Activated CD4-positive, alpha-beta T cell treated with anti-CD3 and anti-CD28 coated beads for 4 hours (primary cell): Measurements from ENCODE around the gene SLMAP.

ENCODE experiments used
- DNase-seq, 2 donors: peaks; one replicate each; pipeline ENCODE4 v3.0.0-alpha.2; 2020

The SLMAP gene, protein sequence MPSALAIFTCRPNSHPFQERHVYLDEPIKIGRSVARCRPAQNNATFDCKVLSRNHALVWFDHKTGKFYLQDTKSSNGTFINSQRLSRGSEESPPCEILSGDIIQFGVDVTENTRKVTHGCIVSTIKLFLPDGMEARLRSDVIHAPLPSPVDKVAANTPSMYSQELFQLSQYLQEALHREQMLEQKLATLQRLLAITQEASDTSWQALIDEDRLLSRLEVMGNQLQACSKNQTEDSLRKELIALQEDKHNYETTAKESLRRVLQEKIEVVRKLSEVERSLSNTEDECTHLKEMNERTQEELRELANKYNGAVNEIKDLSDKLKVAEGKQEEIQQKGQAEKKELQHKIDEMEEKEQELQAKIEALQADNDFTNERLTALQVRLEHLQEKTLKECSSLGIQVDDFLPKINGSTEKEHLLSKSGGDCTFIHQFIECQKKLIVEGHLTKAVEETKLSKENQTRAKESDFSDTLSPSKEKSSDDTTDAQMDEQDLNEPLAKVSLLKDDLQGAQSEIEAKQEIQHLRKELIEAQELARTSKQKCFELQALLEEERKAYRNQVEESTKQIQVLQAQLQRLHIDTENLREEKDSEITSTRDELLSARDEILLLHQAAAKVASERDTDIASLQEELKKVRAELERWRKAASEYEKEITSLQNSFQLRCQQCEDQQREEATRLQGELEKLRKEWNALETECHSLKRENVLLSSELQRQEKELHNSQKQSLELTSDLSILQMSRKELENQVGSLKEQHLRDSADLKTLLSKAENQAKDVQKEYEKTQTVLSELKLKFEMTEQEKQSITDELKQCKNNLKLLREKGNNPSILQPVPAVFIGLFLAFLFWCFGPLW

DNA sequence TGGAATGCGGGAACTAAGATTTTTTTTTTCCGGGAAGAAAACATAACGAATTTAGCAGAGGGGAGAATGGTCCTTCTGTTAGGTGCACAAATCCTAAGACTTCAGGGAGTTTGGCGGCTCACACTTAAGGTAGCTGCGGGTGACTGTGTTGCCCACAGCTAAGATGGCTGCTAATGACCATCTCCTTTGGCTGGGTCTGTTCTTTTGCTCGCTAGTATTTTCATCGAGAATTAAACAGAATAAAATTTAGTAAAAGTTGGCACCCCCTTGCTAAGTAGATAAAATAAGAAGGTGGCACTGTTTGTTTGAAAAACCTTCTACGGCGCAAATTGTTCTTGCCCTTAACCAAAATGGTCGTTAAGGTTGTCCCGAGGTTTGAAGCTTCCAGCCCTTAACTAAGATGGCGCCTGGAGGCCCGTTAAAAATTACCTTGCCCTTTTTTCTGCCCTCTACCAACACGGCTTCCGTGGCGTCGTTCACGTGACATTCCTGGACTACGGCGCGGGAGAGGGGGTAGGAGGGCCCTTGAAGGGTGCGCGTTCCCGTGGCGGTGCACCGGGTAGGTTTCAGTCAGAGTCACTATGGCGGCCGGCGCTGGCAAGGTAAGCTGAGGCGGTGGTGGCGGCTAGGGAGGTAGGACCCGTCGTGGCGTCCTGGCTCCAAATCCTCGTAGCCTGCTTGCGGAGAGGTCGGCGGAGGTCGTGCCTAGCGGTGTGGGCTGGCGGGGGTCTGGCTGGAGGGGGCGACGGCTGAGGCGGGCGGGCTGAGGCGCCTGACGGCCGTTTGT is at the start of gene SLMAP:
Gene SLMAP (plus strand): TSS at position 569 of the 787 bp plus-strand sequence. CDS start 1,343 bp downstream, outside the sequence.
- peak; percentile 94 for DNase-seq

GRCh38 chr3:57706462-57706861 is 49.6 kb upstream of the SLMAP start:
- no peak for DNase-seq

GRCh38 chr3:57709031-57709430 is 47.1 kb upstream of the SLMAP start:
- no peak for DNase-seq

DNA sequence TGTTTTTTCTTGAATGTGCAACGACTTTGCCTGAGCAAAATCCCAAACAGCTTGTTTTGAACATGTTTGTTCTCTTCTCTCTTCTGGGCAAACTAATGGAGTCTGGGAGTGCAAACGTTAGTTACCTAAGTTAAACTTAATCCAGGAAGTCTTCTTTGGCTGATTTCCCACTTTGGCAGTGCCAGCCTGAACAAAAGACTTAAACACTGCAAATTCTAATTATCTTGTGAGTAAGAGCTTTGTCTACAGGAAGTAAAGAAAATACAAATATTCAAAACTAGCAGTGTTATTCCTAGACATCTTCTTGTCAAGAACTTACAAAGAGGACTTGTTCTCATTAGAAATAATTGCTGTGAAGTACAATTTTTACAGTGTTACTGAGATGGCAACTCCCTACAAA is 46.5 kb upstream of the SLMAP start:
- no peak for DNase-seq

- no peak for DNase-seq
Observed at GRCh38 chr3:57715686-57716085, 40.4 kb upstream of the SLMAP start.

DNA sequence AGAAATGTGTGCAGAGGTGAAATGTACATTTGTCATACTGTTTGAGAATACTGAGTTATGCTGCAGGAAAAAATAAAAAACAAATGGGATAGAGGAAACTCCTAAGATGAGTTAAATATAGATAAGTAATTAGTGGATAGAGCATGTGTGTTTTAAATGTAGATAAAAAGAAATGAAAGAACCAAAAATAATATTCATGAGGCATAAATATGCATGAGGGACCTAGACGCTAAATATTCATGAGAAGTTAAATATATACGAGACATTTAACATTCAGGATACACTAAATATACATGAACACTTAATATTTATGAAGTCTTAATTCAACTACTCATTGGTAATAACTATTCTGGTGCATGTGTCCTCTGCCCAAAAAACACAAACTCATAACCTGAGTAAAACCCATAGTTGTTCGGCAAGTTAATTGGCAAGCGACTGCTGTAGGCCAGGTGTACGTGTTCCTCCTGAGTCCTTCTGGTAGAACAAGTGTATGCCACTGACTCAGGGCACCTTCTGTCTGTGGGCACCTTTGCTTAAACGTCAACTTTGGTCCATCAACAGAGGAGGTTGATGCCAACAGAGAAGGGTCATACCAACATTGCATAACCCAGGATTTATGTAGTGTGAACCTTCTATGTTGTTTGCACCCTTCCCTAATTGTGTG is 38.8 kb upstream of the SLMAP start:
- no peak for DNase-seq

DNA sequence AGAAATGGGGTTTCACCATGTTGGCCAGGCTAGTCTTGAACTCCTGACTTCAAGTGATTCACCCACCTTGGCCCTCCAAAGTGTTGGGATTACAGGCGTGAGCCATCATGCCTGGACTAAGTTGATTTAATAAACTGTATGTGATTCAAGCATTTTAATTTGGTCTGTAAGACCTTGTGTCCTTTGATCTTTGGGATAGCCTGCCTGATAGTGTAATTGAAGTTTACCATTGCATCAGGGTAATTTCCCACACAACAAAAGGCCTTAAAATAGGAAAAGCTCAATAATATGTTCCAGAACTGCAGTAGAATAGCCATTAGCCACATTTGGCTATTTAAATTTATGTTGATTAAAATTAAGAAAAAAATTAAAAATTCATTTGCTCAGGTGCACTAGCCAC is 38.0 kb upstream of the SLMAP start:
- no peak for DNase-seq

GRCh38 chr3:57726397-57726796 is 29.7 kb upstream of the SLMAP start:
- DNase-seq, result no peak

DNA sequence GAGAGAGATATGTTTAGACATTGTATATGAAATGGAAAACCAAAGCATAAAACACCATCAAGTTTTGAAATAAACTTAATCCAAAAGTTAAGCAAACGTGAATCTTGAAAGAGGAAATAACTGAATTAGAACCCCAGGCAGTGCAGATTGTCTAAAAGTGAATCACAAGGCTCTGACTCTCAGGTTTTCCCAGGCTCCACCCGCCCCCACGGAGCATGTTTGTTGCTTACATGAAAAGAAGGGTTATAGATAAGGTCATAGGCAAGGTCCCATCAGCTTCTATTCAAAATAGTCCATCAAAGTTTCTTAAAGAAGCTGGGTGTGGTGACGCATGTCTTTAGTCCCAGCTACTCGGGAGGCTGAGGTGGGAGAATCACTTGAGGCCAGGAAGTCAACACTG is 29.0 kb upstream of the SLMAP start:
- no peak for DNase-seq

- no peak for DNase-seq
Observed at GRCh38 chr3:57729334-57730045, 26.6 kb upstream of the SLMAP start.

- DNase-seq, result no peak
Observed at GRCh38 chr3:57730682-57731081, 25.4 kb upstream of the SLMAP start.

GRCh38 chr3:57731311-57731710 is 24.8 kb upstream of the SLMAP start:
- no peak for DNase-seq

- no peak for DNase-seq
Observed at GRCh38 chr3:57733790-57734189, 22.3 kb upstream of the SLMAP start.

DNA sequence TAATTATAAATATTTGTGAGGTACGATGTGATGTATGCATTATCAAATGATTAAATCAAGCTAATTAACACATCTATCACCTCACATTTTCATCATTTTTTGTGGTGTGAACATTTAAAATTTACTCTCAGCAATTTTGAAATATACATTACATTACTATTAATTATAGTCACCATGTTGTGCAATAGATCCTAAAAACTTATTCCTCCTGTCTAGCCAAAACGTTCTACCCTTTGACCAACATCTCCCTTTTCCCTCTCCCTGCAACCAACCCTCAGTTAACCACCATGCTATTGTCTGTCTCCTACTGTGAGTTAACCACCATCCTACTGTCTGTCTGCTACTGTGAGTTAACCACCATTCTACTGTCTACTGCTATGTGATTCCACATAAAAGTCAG is 20.7 kb upstream of the SLMAP start:
- no peak for DNase-seq

DNA sequence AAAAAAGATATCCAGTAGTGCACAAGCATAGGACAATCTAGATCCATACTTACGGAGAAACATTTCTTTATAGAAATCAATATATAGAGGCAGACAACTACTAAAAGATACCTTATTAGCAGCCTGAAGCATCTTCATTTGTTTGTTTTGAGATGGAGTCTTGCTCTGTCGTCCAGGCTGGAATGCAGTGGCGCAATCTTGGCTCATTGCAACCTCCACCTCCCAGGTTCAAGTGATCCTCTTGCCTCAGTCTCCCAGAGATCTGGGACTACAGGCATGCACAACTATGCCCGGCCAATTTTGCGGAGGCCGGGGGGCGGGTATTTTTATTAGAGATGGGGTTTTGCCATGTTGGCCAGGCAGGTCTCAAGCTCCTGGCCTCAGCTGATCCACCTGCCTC is 18.3 kb upstream of the SLMAP start:
- no peak for DNase-seq

DNA sequence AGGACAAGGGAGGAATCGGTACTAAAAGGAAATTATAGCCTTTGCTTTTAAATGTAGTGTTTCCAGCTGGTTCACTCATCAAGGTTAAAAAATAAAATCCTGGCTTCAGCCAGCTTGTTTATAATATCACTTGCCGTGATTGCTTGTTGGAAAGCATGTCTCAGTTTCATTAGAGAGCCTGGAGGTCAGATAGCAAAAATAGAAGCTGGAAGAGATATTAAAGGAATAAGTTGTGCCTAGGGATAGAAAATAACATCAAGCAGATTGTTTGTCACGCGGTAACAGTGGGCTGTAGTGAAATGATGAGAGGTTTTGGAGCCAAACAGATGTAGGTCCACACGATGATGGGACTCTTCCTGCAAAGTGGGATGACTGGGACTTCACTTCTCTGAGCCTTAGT is 17.7 kb upstream of the SLMAP start:
- no peak for DNase-seq

- DNase-seq, result no peak
Observed at GRCh38 chr3:57740027-57740426, 16.1 kb upstream of the SLMAP start.

DNA sequence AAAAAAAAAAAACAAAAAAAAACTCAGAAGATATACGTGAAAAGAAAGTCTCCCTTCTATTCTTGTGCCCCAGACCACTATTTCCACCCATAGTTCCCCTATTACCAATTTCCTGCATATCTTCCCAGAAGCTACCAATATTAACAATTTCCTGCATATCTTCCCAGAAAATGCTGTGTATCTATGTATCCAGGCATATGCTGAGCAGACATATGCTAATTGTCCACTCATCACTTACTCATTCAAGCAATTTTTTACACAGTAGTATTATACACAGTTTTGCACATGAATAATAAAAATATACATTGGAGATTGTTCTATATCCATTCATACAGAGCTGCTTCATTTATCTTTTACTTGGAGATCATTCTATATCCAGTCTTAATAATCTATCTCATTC is 12.6 kb upstream of the SLMAP start:
- no peak for DNase-seq

GRCh38 chr3:57745101-57745500 is 11.0 kb upstream of the SLMAP start:
- no peak for DNase-seq

- DNase-seq, result no peak
Observed at GRCh38 chr3:57746156-57747010, 9.7 kb upstream of the SLMAP start.

GRCh38 chr3:57749542-57749941 is 6.6 kb upstream of the SLMAP start:
- no peak for DNase-seq
